ENCODE data around the gene HSPB8. TPM values are rescaled to one million over a fixed set of nuclear protein-coding genes. Genes with fewer than 3 reads are reported as not detected.
A peak's percentile ranks its signal among the peaks of the same experiment; 100 is the strongest.

Gene HSPB8
- total and polyA plus RNA-seq, 2 of the 8 experiments (the other 6 are each of a cell fraction or from before 2014, with no cell fraction given): 11.7 to 28.2 TPM

DNA sequence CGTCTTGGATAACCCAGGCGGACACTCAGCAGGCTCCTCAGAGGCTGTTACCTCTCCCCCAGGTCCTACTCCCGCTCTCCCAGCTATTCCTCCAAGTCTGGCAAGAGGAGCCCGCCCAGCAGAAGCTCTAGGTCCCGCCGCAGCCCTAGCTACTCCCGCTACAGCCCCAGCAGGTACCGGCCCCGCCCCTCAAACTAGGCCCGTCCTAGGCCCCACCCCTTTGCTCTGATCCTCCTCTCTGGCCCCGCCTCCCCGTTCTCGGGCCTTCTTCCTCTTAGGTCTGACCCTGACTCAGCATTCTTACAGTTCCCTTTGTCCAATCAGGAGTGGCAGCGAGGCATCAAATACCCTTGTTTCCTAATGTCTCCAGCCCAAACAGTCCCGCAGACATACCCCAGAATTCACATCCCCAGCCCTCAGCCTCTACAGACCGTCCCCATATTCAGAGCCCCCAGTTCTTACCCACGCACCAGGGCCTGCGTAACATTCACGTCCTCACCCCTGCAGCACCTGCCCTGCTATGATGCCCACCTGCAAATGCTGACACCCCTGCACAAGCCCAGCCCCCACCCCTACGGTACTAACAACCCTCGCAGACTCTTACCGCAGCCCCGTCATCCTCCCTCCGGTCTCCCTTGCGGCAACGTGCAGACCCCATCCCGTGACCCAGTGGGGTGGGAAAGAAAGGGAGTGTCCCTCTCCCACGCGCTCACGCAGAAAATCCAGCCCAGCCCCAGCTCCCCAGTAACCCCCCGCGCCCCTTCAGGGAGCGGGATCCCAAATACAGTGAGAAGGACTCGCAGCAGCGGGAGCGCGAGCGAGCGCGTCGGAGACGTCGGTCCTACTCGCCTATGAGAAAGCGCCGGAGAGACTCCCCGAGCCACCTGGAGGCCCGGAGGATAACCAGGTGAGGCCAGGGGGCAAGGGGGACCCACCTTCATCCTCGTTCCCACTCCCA is 25.0 kb upstream of the HSPB8 start (continued):
- TF ChIP-seq RXRA (IDR thresholded peaks at IDR 0.05; ENCODE audit: insufficient read depth, low read depth, low read length) (no peak), KDM4A (IDR thresholded peaks at IDR 0.05; ENCODE audit: low read depth, low read length, severe bottlenecking) (no peak), RAD21 (IDR thresholded peaks at IDR 0.05 in 1 of 2, conservative IDR thresholded peaks at IDR 0.05 in 1 of 2; ENCODE audit: low read depth in 2 of 2, low read length in 2 of 2) (peak in 1 of 2 experiments; percentile 14; a peak in 1 of 4 replicates), CHD1 (IDR thresholded peaks at IDR 0.05; ENCODE audit: low read depth, low read length) (no peak), SP4 (IDR thresholded peaks at IDR 0.05; ENCODE audit: low read length) (peak; percentile 83; the same call in 1 of the 2 replicates), TBP (IDR thresholded peaks at IDR 0.05; ENCODE audit: low read depth, low read length) (peak; percentile 69), CHD2 (IDR thresholded peaks at IDR 0.05; ENCODE audit: low read length) (0 out of 2 replicates have a peak, but pooled peaks have one; percentile 25), RFX5 (IDR thresholded peaks at IDR 0.05; ENCODE audit: borderline replicate concordance, low read depth, low read length) (no peak), SAP30 (IDR thresholded peaks at IDR 0.05; ENCODE audit: insufficient read depth, insufficient replicate concordance, low read length) (peak; percentile 25), EP300 (IDR thresholded peaks at IDR 0.05; ENCODE audit: borderline replicate concordance in 1 of 2, low read depth in 2 of 2, low read length in 2 of 2) (no peak), GTF2F1 (IDR thresholded peaks at IDR 0.05; ENCODE audit: borderline replicate concordance, low read depth, low read length) (no peak), EGR1 (IDR thresholded peaks at IDR 0.05; ENCODE audit: borderline replicate concordance, low read depth, low read length) (no peak), EZH2 (IDR thresholded peaks at IDR 0.05; ENCODE audit: low read depth, low read length, severe bottlenecking) (no peak), BACH1 (IDR thresholded peaks at IDR 0.05; ENCODE audit: low read length) (peak; percentile 97), PHF8 (conservative IDR thresholded peaks at IDR 0.05; ENCODE audit: low read depth, low read length) (peak; percentile 62), SUZ12 (IDR thresholded peaks at IDR 0.05; ENCODE audit: low read length) (no peak), HDAC2 (IDR thresholded peaks at IDR 0.05; ENCODE audit: borderline replicate concordance in 1 of 2, low read depth in 2 of 2, low read length in 2 of 2) (no peak)
- TF ChIP-seq, protein P1, sequence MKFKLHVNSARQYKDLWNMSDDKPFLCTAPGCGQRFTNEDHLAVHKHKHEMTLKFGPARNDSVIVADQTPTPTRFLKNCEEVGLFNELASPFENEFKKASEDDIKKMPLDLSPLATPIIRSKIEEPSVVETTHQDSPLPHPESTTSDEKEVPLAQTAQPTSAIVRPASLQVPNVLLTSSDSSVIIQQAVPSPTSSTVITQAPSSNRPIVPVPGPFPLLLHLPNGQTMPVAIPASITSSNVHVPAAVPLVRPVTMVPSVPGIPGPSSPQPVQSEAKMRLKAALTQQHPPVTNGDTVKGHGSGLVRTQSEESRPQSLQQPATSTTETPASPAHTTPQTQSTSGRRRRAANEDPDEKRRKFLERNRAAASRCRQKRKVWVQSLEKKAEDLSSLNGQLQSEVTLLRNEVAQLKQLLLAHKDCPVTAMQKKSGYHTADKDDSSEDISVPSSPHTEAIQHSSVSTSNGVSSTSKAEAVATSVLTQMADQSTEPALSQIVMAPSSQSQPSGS (IDR thresholded peaks at IDR 0.05; ENCODE audit: low read length): no peak

Measured in H1 (cell line).